HepG2 (cell line): ENCODE results near the gene ROM1. TPM values are rescaled to one million over a fixed set of nuclear protein-coding genes. Genes with fewer than 3 reads are reported as not detected.

ENCODE experiments used
- ASH2L ChIP-seq: fragments of 300-600, 200-600 bp; sonication (generic); IDR thresholded peaks from 2 replicates; pipeline ENCODE4 v1.7.0; 2017; ENCODE audit warnings: low read depth, mild to moderate bottlenecking, moderate library complexity, mixed read lengths, low read length; ENCODE audit not compliant: insufficient read length
- ATF2 ChIP-seq: sonication (generic); formaldehyde crosslinking; IDR thresholded peaks from 2 replicates; pipeline ENCODE4 v1.4.0; 2020; ENCODE audit warnings: missing genetic modification reagents
- CREB1 ChIP-seq, 2 experiments: fragments of 450-650 bp in 1 of 2; IDR thresholded peaks; 2 replicates each; pipeline ENCODE4 v1.6.1; 2016 to 2017; ENCODE audit warnings: control low read depth in 1 of 2, mild to moderate bottlenecking in 1 of 2, missing compliant biosample characterization in 1 of 2, missing genetic modification characterization in 1 of 2
- DZIP1 ChIP-seq: sonication (generic); formaldehyde crosslinking; IDR thresholded peaks from 2 replicates; pipeline ENCODE4 v1.5.0; 2020; ENCODE audit warnings: mild to moderate bottlenecking, missing genetic modification reagents
- HNRNPK ChIP-seq: fragments of 200-400 bp; formaldehyde crosslinking; IDR thresholded peaks from 2 replicates; pipeline ENCODE4 v1.6.1; 2018; ENCODE audit warnings: low read length, low read depth, moderate library complexity, mild to moderate bottlenecking; ENCODE audit not compliant: poor library complexity, severe bottlenecking
- IKZF5 ChIP-seq: IDR thresholded peaks from 2 replicates; pipeline ENCODE4 v1.6.1; 2018; ENCODE audit warnings: missing genetic modification reagents, mild to moderate bottlenecking, missing compliant biosample characterization
- IRX3 ChIP-seq: sonication (generic); formaldehyde crosslinking; IDR thresholded peaks from 2 replicates; pipeline ENCODE4 v1.8.1; 2023; ENCODE audit warnings: mild to moderate bottlenecking, low read depth, missing genetic modification reagents, borderline replicate concordance
- KAT8 ChIP-seq: IDR thresholded peaks from 2 replicates; pipeline ENCODE4 v1.6.1; 2016; ENCODE audit warnings: missing genetic modification reagents, missing compliant biosample characterization
- PBX2 ChIP-seq: IDR thresholded peaks from 2 replicates; pipeline ENCODE4 v1.6.1; 2016; ENCODE audit warnings: control low read depth
- RBM22 ChIP-seq: fragments of 200-400 bp; formaldehyde crosslinking; optimal IDR thresholded peaks from 2 replicates; pipeline ENCODE3; 2017; ENCODE audit warnings: mild to moderate bottlenecking, low read length, moderate library complexity
- SP1 ChIP-seq, 2 experiments: fragments of 450-650 bp in 1 of 2; sonication (generic) in 1 of 2; formaldehyde crosslinking in 1 of 2; IDR thresholded peaks; 2 replicates each; pipeline versions ENCODE4 v1.4.0 to v1.6.1; 2016 to 2020; ENCODE audit warnings: missing genetic modification reagents in 1 of 2
- TCF7 ChIP-seq: sonication (generic); IDR thresholded peaks from 2 replicates; pipeline ENCODE4 v1.6.1; 2016; ENCODE audit warnings: antibody characterized with exemption, low read depth
- ZBTB21 ChIP-seq: sonication (generic); formaldehyde crosslinking; IDR thresholded peaks from 2 replicates; pipeline ENCODE4 v1.4.0; 2020; ENCODE audit warnings: missing genetic modification reagents
- ZNF205 ChIP-seq: IDR thresholded peaks from 2 replicates; pipeline ENCODE4 v1.6.1; 2018; ENCODE audit warnings: missing biosample characterization, missing genetic modification reagents
- ZNF264 ChIP-seq: sonication (generic); formaldehyde crosslinking; IDR thresholded peaks from 2 replicates; pipeline ENCODE4 v1.4.0; 2020; ENCODE audit warnings: missing genetic modification reagents
- ZNF597 ChIP-seq: sonication (generic); formaldehyde crosslinking; IDR thresholded peaks from 2 replicates; pipeline ENCODE4 v1.5.0; 2020; ENCODE audit warnings: missing genetic modification reagents
- ZNF629 ChIP-seq: sonication (generic); formaldehyde crosslinking; conservative IDR thresholded peaks from 2 replicates; pipeline ENCODE4 v1.5.0; 2020; ENCODE audit warnings: missing genetic modification reagents
- ZNF639 ChIP-seq: conservative IDR thresholded peaks from 2 replicates; pipeline ENCODE4 v1.6.1; 2018; ENCODE audit warnings: missing genetic modification reagents
- ZSCAN21 ChIP-seq: sonication (generic); formaldehyde crosslinking; IDR thresholded peaks from 2 replicates; pipeline ENCODE4 v1.8.0; 2022; ENCODE audit warnings: mild to moderate bottlenecking, missing genetic modification reagents, moderate library complexity, borderline replicate concordance
- ZSCAN31 ChIP-seq: sonication (generic); formaldehyde crosslinking; IDR thresholded peaks from 2 replicates; pipeline ENCODE4 v1.5.0; 2020; ENCODE audit warnings: low read depth, mild to moderate bottlenecking, missing genetic modification reagents
- polyA plus RNA-seq, 8 experiments: library from polyadenylated mRNA; depleted of rRNA in 3 of 8; stranded (reverse) in 7 of 8; unstranded in 1 of 8; fragments of >200 nt; fragmentation: Illumina TruSeq in 4 of 8; extraction: Trizol in 4 of 8; gene quantifications; 2 replicates each; pipeline versions ENCODE4 v1.2.1 to v1.2.3, GENCODE V29; 2011 to 2016; ENCODE audit warnings: low read depth in 4 of 8, missing spikeins in 1 of 8, mixed read lengths in 1 of 8; ENCODE audit not compliant: insufficient read depth in 1 of 8
- total RNA-seq, 5 experiments: library from RNA; depleted of rRNA; stranded (reverse); fragments of >200 nt; fragmentation: Illumina TruSeq; extraction: Trizol; gene quantifications; 2 replicates each; pipeline ENCODE4 v1.2.3, GENCODE V29; 2016; ENCODE audit warnings: low read depth in 1 of 5

The ROM1 gene
- total and polyA plus RNA-seq, 2 of the 13 experiments (the other 11 are each of a cell fraction or from before 2014, with no cell fraction given) = 1.2 to 2.4 TPM

GRCh38 chr11:62611705-62612365 is 1.2 kb upstream of the ROM1 start (continued):
- TF ChIP-seq ZNF639 (no peak), ZNF597 (no peak), ATF2 (CRISPR knock-in tag) (no peak), ZNF629 (no peak), PBX2 (CRISPR knock-in tag) (no peak), HNRNPK (no peak), DZIP1 (CRISPR knock-in tag) (no peak), ASH2L (no peak), SP1 (IDR thresholded peaks at IDR 0.05) (no peak), SP1 (CRISPR knock-in tag; IDR thresholded peaks at IDR 0.05) (no peak), ZNF205 (CRISPR knock-in tag) (no peak), CREB1 (IDR thresholded peaks at IDR 0.05) (no peak), CREB1 (CRISPR knock-in tag; IDR thresholded peaks at IDR 0.05) (no peak), ZSCAN31 (CRISPR knock-in tag) (no peak), RBM22 (no peak), KAT8 (peak; percentile 9; the same call in 1 of the 2 replicates), IRX3 (no peak), IKZF5 (CRISPR knock-in tag) (no peak; the same call in 1 of the 2 replicates), ZBTB21 (CRISPR knock-in tag) (no peak), ZSCAN21 (CRISPR knock-in tag) (0 out of 2 replicates have a peak, but pooled peaks have one; percentile 31), ZNF264 (no peak), TCF7 (no peak)
